RPMI7951 (cell line): ENCODE results near the gene CIZ1. TPM values are rescaled to one million over a fixed set of nuclear protein-coding genes. Genes with fewer than 3 reads are reported as not detected.

Source experiments
- DNase-seq: peaks from one replicate; pipeline ENCODE4 v3.0.0-alpha.2; 2012; ENCODE audit warnings: low read depth
- total RNA-seq: library from RNA; depleted of rRNA; stranded (reverse); fragments of >200 nt; shearing (Covaris generic); gene quantifications from 2 replicates; pipeline ENCODE4 v1.2.3, GENCODE V29; 2014

CIZ1 gene
- total RNA-seq, 1 experiment from 2014 or later = 37.0 TPM

- no peak for DNase-seq
Observed at GRCh38 chr9:128190516-128191405, 611 bp downstream of the CIZ1 start.

- DNase-seq = no peak
Observed at GRCh38 chr9:128190013-128190412, 1.4 kb downstream of the CIZ1 start.

- DNase-seq = no peak
Observed at GRCh38 chr9:128188209-128188608, 3.2 kb downstream of the CIZ1 start.

GRCh38 chr9:128187361-128187760 lies 4.0 kb downstream of the CIZ1 start:
- no peak for DNase-seq

GRCh38 chr9:128185979-128186965 lies 5.1 kb downstream of the CIZ1 start:
- DNase-seq = no peak

GRCh38 chr9:128182893-128183588 lies 8.3 kb downstream of the CIZ1 start:
- no peak for DNase-seq

- DNase-seq = peak; percentile 29
Observed at GRCh38 chr9:128181480-128181879, 9.9 kb downstream of the CIZ1 start.

- DNase-seq = no peak
Observed at GRCh38 chr9:128180447-128180846, 10.9 kb downstream of the CIZ1 start.

GRCh38 chr9:128180001-128180400 lies 11.4 kb downstream of the CIZ1 start:
- no peak for DNase-seq

- no peak for DNase-seq
Observed at GRCh38 chr9:128178806-128179431, 12.5 kb downstream of the CIZ1 start.

GRCh38 chr9:128175726-128176125 lies 15.6 kb downstream of the CIZ1 start:
- DNase-seq = no peak

GRCh38 chr9:128175102-128175563 lies 16.2 kb downstream of the CIZ1 start:
- DNase-seq = no peak

GRCh38 chr9:128174062-128174461 lies 17.3 kb downstream of the CIZ1 start:
- DNase-seq = no peak

- DNase-seq = no peak
Observed at GRCh38 chr9:128169925-128170324, 21.4 kb downstream of the CIZ1 start.

- DNase-seq = no peak
Observed at GRCh38 chr9:128169492-128169891, 21.9 kb downstream of the CIZ1 start.

GRCh38 chr9:128168731-128169308 lies 22.6 kb downstream of the CIZ1 start:
- DNase-seq = no peak

- no peak for DNase-seq
Observed at GRCh38 chr9:128167209-128167608, 24.2 kb downstream of the CIZ1 start.

GRCh38 chr9:128166169-128166568 lies 25.2 kb downstream of the CIZ1 start:
- DNase-seq = no peak

- DNase-seq = no peak
Observed at GRCh38 chr9:128164307-128164885, 27.0 kb downstream of the CIZ1 start.

- no peak for DNase-seq
Observed at GRCh38 chr9:128163523-128164306, 27.7 kb downstream of the CIZ1 start.
